Lung (tissue), 12 donors: ENCODE measurements around the gene PLCB4. TPM values are rescaled to one million over a fixed set of nuclear protein-coding genes. Genes with fewer than 3 reads are reported as not detected.

ENCODE experiments used
- ATAC-seq: fragments of 200-7000 bp; cut with Tn5 transposase; one replicate; pipeline ENCODE4 v1.9.1; 2020; ENCODE audit warnings: moderate number of reproducible peaks; ENCODE audit not compliant: insufficient read depth, low FRiP score
- DNase-seq, 3 donors: peaks; one replicate each; pipeline ENCODE4 v3.0.0-alpha.2; 2013 to 2017
- H3K27ac ChIP-seq, 2 donors: one replicate each; pipeline ENCODE4 v1.5.1; 2013; ENCODE audit warnings: mild to moderate bottlenecking in 2 of 2, moderate library complexity in 2 of 2, control low read depth in 1 of 2, inconsistent platforms in 1 of 2, low read depth in 1 of 2, low read length in 1 of 2
- H3K27me3 ChIP-seq, 3 donors: one replicate each; pipeline ENCODE4 v1.5.1; 2013; ENCODE audit warnings: low read length in 2 of 3; ENCODE audit not compliant: control insufficient read depth in 3 of 3, insufficient read depth in 3 of 3
- H3K36me3 ChIP-seq, 4 donors: one replicate each; pipeline ENCODE4 v1.5.1; 2013; ENCODE audit warnings: low read length in 4 of 4, mild to moderate bottlenecking in 1 of 4, moderate library complexity in 1 of 4; ENCODE audit not compliant: control insufficient read depth in 4 of 4, insufficient read depth in 4 of 4
- H3K4me1 ChIP-seq, 5 donors: one replicate each; pipeline ENCODE4 v1.5.1; 2013; ENCODE audit warnings: low read length in 5 of 5, mild to moderate bottlenecking in 2 of 5, moderate library complexity in 1 of 5; ENCODE audit not compliant: control insufficient read depth in 5 of 5, insufficient read depth in 5 of 5
- H3K4me3 ChIP-seq: one replicate; pipeline ENCODE4 v1.5.1; 2013; ENCODE audit warnings: mild to moderate bottlenecking, control low read depth, moderate library complexity
- H3K9ac ChIP-seq, 2 donors: one replicate each; pipeline ENCODE4 v1.5.1; 2013; ENCODE audit warnings: low read length in 2 of 2, control low read depth in 1 of 2; ENCODE audit not compliant: insufficient read depth in 1 of 2
- H3K9me3 ChIP-seq, 4 donors: one replicate each; pipeline ENCODE4 v1.5.1; 2013; ENCODE audit warnings: low read length in 3 of 4, mild to moderate bottlenecking in 1 of 4, moderate library complexity in 1 of 4; ENCODE audit not compliant: control insufficient read depth in 4 of 4, insufficient read depth in 3 of 4
- CTCF ChIP-seq: IDR thresholded peaks from 2 replicates; pipeline ENCODE4 v1.5.1; 2012; ENCODE audit warnings: mild to moderate bottlenecking; ENCODE audit errors: control extremely low read depth, extremely low read depth
- WGBS, 2 donors: extraction: QIAGEN DNeasy Blood & Tissue Kit; methylation state at CpG; one replicate each; pipeline ENCODE4 v1.1.7; 2013; 5-methylcytosine and 5-hydroxymethylcytosine counted together
- polyA plus RNA-seq, 2 donors: library from polyadenylated mRNA; stranded (reverse); fragments of 200-250 nt; gene quantifications; one replicate each; pipeline ENCODE4 v1.2.1, GENCODE V29; 2013
- total RNA-seq, 2 donors: library from RNA; depleted of rRNA in 1 of 2; stranded (reverse); fragments of >200 nt in 1 of 2; gene quantifications; one replicate each; pipeline ENCODE4 v1.2.1, GENCODE V29; 2014 to 2021
- donor health status: control.
- donor health status: control.
- donor health status: Bipolar disorder and iron deficiency.
- donor health status: healthy.
- donor health status: DM: yes; HTN: yes; CAD: no.

Gene PLCB4
- total and polyA plus RNA-seq, 4 donors = 2.1 to 18.6 (median 5.6) TPM

GRCh38 chr20:9052136-9052535 lies 16.8 kb upstream of the PLCB4 start:
- H3K36me3 ChIP-seq = no peaks in the 10 kb centered on the region
- H3K4me3 ChIP-seq = no peak overlapping the region
- H3K27me3 ChIP-seq = no peaks in the 10 kb centered on the region
- no peaks in the 10 kb centered on the region for H3K9me3 ChIP-seq
- H3K9ac ChIP-seq = no peak overlapping the region
- no peak for ATAC-seq
- H3K27ac ChIP-seq = no peak overlapping the region
- H3K4me1 ChIP-seq = peaks cover 0 to 3% (median 0%) of the 10 kb centered on the region in 5 donors
- no peak for DNase-seq
- TF ChIP-seq CTCF = no peak
- WGBS, 2 donors = 92 to 94% methylated on average over 3 of the region's 3 CpGs

- ATAC-seq (no peak), DNase-seq (no peak)
- no peak for TF ChIP-seq CTCF
- Histone ChIP-seq H3K36me3 (no peaks in the 10 kb centered on the region), H3K9ac (no peak overlapping the region), H3K9me3 (no peaks in the 10 kb centered on the region), H3K27ac (no peak overlapping the region), H3K27me3 (no peaks in the 10 kb centered on the region), H3K4me3 (peak overlapping the region; percentile 16), H3K4me1 (peaks cover 0 to 3% (median 0%) of the 10 kb centered on the region in 5 donors)
- 28 to 41% methylated on average over 3 of the region's 3 CpGs for WGBS, 2 donors
These were observed 15.8 kb upstream of the PLCB4 start for GRCh38 chr20:9053108-9053507.

GRCh38 chr20:9054176-9054575 lies 14.7 kb upstream of the PLCB4 start:
- no peaks in the 10 kb centered on the region for H3K36me3 ChIP-seq
- DNase-seq (no peak), ATAC-seq (no peak)
- TF ChIP-seq CTCF = no peak
- peaks cover 0 to 3% (median 0%) of the 10 kb centered on the region in 5 donors for H3K4me1 ChIP-seq
- H3K9ac ChIP-seq = no peak overlapping the region
- H3K9me3 ChIP-seq = no peaks in the 10 kb centered on the region
- no peak overlapping the region for H3K27ac ChIP-seq
- H3K27me3 ChIP-seq = no peaks in the 10 kb centered on the region
- WGBS, 2 donors = 87 to 93% methylated on average over 3 of the region's 3 CpGs
- no peak overlapping the region for H3K4me3 ChIP-seq

GRCh38 chr20:9059931-9060330 lies 9.0 kb upstream of the PLCB4 start:
- Histone ChIP-seq H3K4me1 (no peaks in the 10 kb centered on the region), H3K27me3 (no peaks in the 10 kb centered on the region), H3K27ac (no peak overlapping the region), H3K4me3 (no peak overlapping the region), H3K9me3 (peaks cover 0 to 2% (median 0%) of the 10 kb centered on the region in 4 donors), H3K36me3 (no peaks in the 10 kb centered on the region), H3K9ac (no peak overlapping the region)
- no peak for ATAC-seq
- no peak for DNase-seq
- WGBS, 2 donors = 90 to 98% methylated on average over 6 of the region's 6 CpGs
- no peak for TF ChIP-seq CTCF
